Thyroid gland (tissue), 4 donors: ENCODE measurements around the gene FOXD1. TPM values are rescaled to one million over a fixed set of nuclear protein-coding genes. Genes with fewer than 3 reads are reported as not detected.
A peak's percentile ranks its signal among the peaks of the same experiment; 100 is the strongest.

Experiments
- DNase-seq, 2 donors: peaks; one replicate each; pipeline ENCODE4 v3.0.0-alpha.2; 2019
- H3K27ac ChIP-seq, 3 donors: fragments of 200-600 bp; sonication (generic); 1 replicate in 2 of 3; 2 replicates in 1 of 3; pipeline ENCODE4 v1.5.1; 2016 to 2019; ENCODE audit warnings: mild to moderate bottlenecking in 1 of 3, moderate library complexity in 1 of 3
- H3K27me3 ChIP-seq: fragments of 200-600 bp; sonication (generic); one replicate; pipeline ENCODE4 v1.5.1; 2019
- H3K36me3 ChIP-seq, 2 donors: fragments of 200-600 bp; sonication (generic); one replicate each; pipeline ENCODE4 v1.5.1; 2016 to 2019
- H3K4me1 ChIP-seq, 2 donors: fragments of 200-600 bp; sonication (generic); one replicate each; pipeline ENCODE4 v1.5.1; 2017 to 2019
- H3K4me3 ChIP-seq, 3 donors: fragments of 200-600 bp; sonication (generic); replicated peaks in 1 of 3; 1 replicate in 2 of 3; 2 replicates in 1 of 3; pipeline ENCODE4 v1.5.1; 2016; ENCODE audit warnings: mild to moderate bottlenecking in 1 of 3
- H3K9me3 ChIP-seq: fragments of 200-600 bp; sonication (generic); one replicate; pipeline ENCODE4 v1.5.1; 2017
- POLR2A ChIP-seq, 2 donors: fragments of 450-650 bp; IDR thresholded peaks; one replicate each; pipeline ENCODE4 v1.6.1; 2017; ENCODE audit warnings: antibody characterized with exemption in 2 of 2, mild to moderate bottlenecking in 2 of 2, moderate library complexity in 1 of 2
- WGBS, 2 donors: methylation state at CpG; one replicate each; pipeline ENCODE4 v1.1.5; 2017; 5-methylcytosine and 5-hydroxymethylcytosine counted together
- intact Hi-C: fragments of 100-400 bp; cut with DNase I; formaldehyde crosslinking; loops from one replicate; pipeline ENCODE4 v1.15.1; 2023
- total RNA-seq, 4 donors: library from RNA; depleted of rRNA; stranded (reverse); fragments of >200 nt; gene quantifications; one replicate each; pipeline ENCODE4 v1.2.3, GENCODE V29; 2016
- TF ChIP-seq, protein P1 (sequence below), 6 experiments: fragments of 200-600 bp in 3 of 6; fragments of 450-650 bp in 3 of 6; sonication (generic) in 3 of 6; IDR thresholded peaks; one replicate each; pipeline ENCODE4 v1.5.1; 2016 to 2019; ENCODE audit warnings: antibody characterized with exemption in 6 of 6, mild to moderate bottlenecking in 2 of 6, inconsistent platforms in 1 of 6, moderate library complexity in 1 of 6

FOXD1 gene
- total RNA-seq, 4 donors from 2014 or later: 0.38 to 1.6 (median 1.2) TPM; not detected in 1

DNA sequence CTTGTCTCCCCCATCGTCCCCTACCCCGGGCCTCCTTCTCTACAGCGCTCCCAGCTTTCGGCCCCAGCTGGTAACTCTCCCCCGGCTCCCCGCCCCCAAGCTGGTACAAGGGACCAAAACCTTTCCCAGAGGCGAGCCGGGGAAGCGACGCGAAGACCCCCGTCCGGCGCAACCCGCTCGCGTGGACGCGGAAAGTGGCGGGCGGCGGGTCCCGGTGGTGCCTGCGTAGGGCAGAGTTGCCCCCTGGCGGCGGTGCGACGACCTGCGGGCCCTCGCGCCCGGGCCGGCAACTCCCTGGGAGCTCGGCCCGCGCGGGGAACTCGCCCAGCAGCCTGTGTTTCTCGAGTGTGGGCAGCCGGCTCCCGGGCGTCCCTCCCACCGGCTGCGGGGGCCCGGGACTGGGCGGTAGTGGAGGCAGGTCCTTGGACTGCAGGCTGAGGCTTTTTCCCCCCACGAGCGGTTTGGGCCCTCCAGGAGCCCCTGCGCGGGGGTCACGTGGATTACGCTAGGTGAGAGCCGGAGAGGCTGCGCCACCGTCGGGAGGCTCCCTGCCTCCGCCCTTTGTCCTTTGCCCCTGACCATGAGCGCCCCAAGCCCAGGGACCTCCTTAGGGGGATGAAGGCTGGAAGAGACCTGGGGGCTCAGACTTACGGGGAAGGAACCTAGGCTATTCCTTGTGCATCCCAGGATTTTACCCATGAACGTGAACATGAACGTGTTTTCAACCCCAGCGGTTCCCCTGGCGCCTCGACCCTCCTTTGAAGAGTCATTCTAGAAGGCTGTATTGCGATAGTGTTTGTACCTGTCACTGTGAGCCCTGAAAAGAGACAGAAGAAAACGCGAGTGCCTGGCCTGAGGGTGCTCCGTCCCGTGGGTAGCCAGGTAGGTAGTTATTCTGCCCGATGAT lies 2.9 kb upstream of the FOXD1 start:
- no peak for TF ChIP-seq POLR2A (IDR thresholded peaks at IDR 0.05)
- TF ChIP-seq, protein P1, sequence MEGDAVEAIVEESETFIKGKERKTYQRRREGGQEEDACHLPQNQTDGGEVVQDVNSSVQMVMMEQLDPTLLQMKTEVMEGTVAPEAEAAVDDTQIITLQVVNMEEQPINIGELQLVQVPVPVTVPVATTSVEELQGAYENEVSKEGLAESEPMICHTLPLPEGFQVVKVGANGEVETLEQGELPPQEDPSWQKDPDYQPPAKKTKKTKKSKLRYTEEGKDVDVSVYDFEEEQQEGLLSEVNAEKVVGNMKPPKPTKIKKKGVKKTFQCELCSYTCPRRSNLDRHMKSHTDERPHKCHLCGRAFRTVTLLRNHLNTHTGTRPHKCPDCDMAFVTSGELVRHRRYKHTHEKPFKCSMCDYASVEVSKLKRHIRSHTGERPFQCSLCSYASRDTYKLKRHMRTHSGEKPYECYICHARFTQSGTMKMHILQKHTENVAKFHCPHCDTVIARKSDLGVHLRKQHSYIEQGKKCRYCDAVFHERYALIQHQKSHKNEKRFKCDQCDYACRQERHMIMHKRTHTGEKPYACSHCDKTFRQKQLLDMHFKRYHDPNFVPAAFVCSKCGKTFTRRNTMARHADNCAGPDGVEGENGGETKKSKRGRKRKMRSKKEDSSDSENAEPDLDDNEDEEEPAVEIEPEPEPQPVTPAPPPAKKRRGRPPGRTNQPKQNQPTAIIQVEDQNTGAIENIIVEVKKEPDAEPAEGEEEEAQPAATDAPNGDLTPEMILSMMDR (IDR thresholded peaks at IDR 0.05): peak; percentile 44 to 91 (median 78)
- H3K27ac ChIP-seq: no peak overlapping the region
- peaks cover 54% of the 10 kb centered on the region for H3K27me3 ChIP-seq
- no peaks in the 10 kb centered on the region for H3K9me3 ChIP-seq
- peak; percentile 57 to 58 for DNase-seq
- 6 to 10% methylated on average over 18 of the region's 70 CpGs for WGBS, 2 donors
- no peaks in the 10 kb centered on the region for H3K36me3 ChIP-seq
- intact Hi-C loops: no loop called here
- H3K4me3 ChIP-seq: no peak overlapping the region
- H3K4me1 ChIP-seq: peaks cover 10 to 16% of the 10 kb centered on the region in 2 donors

DNA sequence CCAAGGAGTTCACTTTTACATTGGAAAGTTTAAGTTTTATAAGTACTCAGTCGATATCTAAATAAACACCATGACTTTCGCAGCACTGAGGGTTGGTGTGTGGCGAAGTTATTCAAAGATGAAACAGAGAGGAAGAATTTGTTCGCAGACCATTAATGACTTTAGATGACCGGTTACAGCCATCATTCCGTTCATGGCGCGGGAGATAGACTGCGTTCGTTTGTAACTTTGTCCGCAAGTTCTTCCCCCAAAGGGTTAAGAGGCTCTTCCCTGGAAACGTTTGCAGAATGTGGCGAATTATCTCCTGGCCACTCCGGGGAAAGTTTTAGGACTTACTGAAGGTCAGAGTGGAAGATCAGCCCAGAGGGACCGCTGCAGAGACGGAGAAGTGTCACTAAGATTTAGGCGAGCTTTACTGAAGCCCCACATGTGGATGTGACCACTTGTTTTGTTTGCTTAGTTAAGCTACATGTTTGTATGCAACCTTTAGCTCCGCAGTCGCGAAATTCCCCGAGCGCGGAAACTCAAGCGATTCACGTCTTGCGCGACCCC lies 2.2 kb upstream of the FOXD1 start:
- Histone ChIP-seq H3K27me3 (peaks cover 62% of the 10 kb centered on the region), H3K27ac (no peak overlapping the region), H3K9me3 (no peaks in the 10 kb centered on the region), H3K4me3 (no peak overlapping the region), H3K4me1 (peaks cover 10 to 16% of the 10 kb centered on the region in 2 donors), H3K36me3 (no peaks in the 10 kb centered on the region)
- intact Hi-C loops: no loop called here
- no peak for TF ChIP-seq POLR2A (IDR thresholded peaks at IDR 0.05)
- TF ChIP-seq, protein P1 (IDR thresholded peaks at IDR 0.05): no peak
- WGBS, 2 donors: 10 to 11% methylated on average over 27 of the region's 27 CpGs
- DNase-seq: no peak

DNA sequence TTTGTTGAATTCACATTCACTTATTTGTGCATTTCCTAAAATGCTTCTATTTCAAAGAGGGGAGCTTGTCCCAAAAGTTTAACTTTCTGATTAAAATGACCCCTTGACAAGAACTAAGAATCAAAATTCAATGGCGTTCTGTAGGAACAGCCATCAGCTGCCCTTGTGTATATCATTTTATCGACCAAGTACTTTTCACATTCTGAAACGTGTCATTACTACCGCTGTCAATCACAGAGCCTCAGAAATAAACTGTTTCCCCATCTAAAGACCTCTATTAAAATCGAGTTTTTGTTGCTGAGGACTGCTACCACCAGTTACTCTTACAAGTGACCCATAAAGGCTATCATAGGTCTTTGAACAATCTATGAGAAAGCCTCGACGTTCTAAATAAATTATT lies 1.6 kb upstream of the FOXD1 start:
- Histone ChIP-seq H3K27ac (no peak overlapping the region), H3K4me1 (peaks cover 10 to 16% of the 10 kb centered on the region in 2 donors), H3K36me3 (no peaks in the 10 kb centered on the region), H3K27me3 (peaks cover 67% of the 10 kb centered on the region), H3K4me3 (no peak overlapping the region), H3K9me3 (no peaks in the 10 kb centered on the region)
- DNase-seq: no peak
- 13 to 18% methylated on average over 7 of the region's 7 CpGs for WGBS, 2 donors
- TF ChIP-seq, protein P1 (IDR thresholded peaks at IDR 0.05): no peak
- no peak for TF ChIP-seq POLR2A (IDR thresholded peaks at IDR 0.05)
- intact Hi-C loops: no loop called here

DNA sequence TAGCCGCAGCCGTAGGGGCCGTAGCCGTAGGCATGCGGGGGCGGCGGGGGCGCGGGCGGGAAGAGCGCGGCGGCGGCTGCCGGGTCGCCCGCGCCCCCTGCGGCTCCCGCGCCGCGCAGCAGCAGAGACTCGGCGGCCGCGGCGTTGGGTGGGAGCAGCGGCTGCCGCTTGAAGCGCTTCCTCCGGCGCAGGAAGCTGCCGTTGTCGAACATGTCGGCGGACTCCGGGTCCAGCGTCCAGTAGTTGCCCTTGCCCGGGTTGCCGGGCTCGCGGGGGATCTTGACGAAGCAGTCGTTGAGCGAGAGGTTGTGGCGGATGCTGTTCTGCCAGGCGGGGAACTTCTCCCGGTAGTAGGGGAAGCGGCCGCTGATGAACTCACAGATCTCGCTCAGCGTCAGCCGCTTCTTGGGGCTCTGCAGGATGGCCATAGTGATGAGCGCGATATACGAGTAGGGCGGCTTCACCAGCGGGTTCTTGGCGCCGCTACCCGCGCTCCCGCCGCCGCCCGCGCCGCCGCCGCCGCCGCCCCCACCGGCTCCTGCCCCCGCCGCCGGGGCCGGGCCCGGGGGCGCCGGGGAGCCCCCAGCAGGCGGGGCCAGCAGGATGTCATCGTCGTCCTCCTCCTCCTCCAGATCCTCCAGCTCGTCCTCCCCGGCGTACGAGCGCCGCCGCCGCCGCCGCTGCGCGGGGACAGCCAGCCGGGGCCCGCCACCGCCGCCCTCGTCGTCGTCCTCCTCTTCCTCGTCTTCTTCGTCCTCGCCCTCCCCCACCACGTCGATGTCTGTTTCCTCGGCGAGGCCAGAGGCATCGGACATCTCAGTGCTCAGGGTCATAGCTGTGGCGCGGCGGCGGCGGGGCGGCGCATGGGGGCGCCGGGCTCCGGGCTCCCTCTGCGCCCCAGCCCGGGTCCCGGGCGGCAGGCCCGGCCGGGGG lies 781 bp downstream of the FOXD1 start:
- peaks cover 79% of the 10 kb centered on the region for H3K27me3 ChIP-seq
- WGBS, 2 donors: 0 to 1% methylated on average over 2 to 39 of the region's 127 CpGs
- intact Hi-C loops: loop anchor here (5.0 kb wide), 1 partner anchor 230 kb away; no protein-coding TSS in a partner anchor
- no peak overlapping the region for H3K27ac ChIP-seq
- TF ChIP-seq, protein P1 (IDR thresholded peaks at IDR 0.05): no peak
- TF ChIP-seq POLR2A (IDR thresholded peaks at IDR 0.05): no peak
- DNase-seq: no peak
- peaks cover 10 to 16% of the 10 kb centered on the region in 2 donors for H3K4me1 ChIP-seq
- H3K9me3 ChIP-seq: no peaks in the 10 kb centered on the region
- peak overlapping the region in 1 of 3 donors; percentile 18 for H3K4me3 ChIP-seq
- H3K36me3 ChIP-seq: no peaks in the 10 kb centered on the region
